ENCODE results near the gene GAB2. TPM values are rescaled to one million over a fixed set of nuclear protein-coding genes. Genes with fewer than 3 reads are reported as not detected.

Gene GAB2
- total and polyA plus RNA-seq, 2 of the 13 experiments (the other 11 are each of a cell fraction or from before 2014, with no cell fraction given): 4.1 to 8.6 TPM

GRCh38 chr11:78179459-78180071 is 238.1 kb downstream of the GAB2 start (continued):
- no peak for TF ChIP-seq DR1 (CRISPR knock-in tag; IDR thresholded peaks at IDR 0.05)
- no peak for TF ChIP-seq ZIK1 (CRISPR knock-in tag; IDR thresholded peaks at IDR 0.05; ENCODE audit: borderline replicate concordance, low read depth)
- TF ChIP-seq HMG20A (CRISPR knock-in tag; IDR thresholded peaks at IDR 0.05; ENCODE audit: borderline replicate concordance): no peak
- TF ChIP-seq ZNF530 (CRISPR knock-in tag; IDR thresholded peaks at IDR 0.05; ENCODE audit: low read depth): no peak
- TF ChIP-seq ZNF768 (CRISPR knock-in tag; IDR thresholded peaks at IDR 0.05): no peak
- TF ChIP-seq SATB2 (CRISPR knock-in tag; IDR thresholded peaks at IDR 0.05): no peak
- TF ChIP-seq THRA (CRISPR knock-in tag; IDR thresholded peaks at IDR 0.05; ENCODE audit: borderline replicate concordance): no peak; the same call in 1 of the 2 replicates
- TF ChIP-seq ZNF496 (CRISPR knock-in tag; IDR thresholded peaks at IDR 0.05; ENCODE audit: insufficient replicate concordance): no peak
- peak; percentile 74; the same call in 1 of the 2 replicates for TF ChIP-seq JUND (CRISPR knock-in tag; IDR thresholded peaks at IDR 0.05)
- no peak for TF ChIP-seq TRIM24 (CRISPR knock-in tag; IDR thresholded peaks at IDR 0.05)
- TF ChIP-seq ZNF263 (CRISPR knock-in tag; IDR thresholded peaks at IDR 0.05): no peak
- no peak for TF ChIP-seq ZNF83 (CRISPR knock-in tag; IDR thresholded peaks at IDR 0.05; ENCODE audit: borderline replicate concordance)
- TF ChIP-seq ZNF563 (CRISPR knock-in tag; IDR thresholded peaks at IDR 0.05): no peak
- no peak for TF ChIP-seq ZNF383 (CRISPR knock-in tag; IDR thresholded peaks at IDR 0.05; ENCODE audit: borderline replicate concordance)
- no peak for TF ChIP-seq ARID5B (CRISPR knock-in tag; IDR thresholded peaks at IDR 0.05)
- no peak for TF ChIP-seq ZNF180 (CRISPR knock-in tag; IDR thresholded peaks at IDR 0.05; ENCODE audit: borderline replicate concordance, low read depth)
- TF ChIP-seq ZNF3 (CRISPR knock-in tag; IDR thresholded peaks at IDR 0.05): no peak
- no peak for TF ChIP-seq NCOR1 (IDR thresholded peaks at IDR 0.05; ENCODE audit: borderline replicate concordance, low read length)
- TF ChIP-seq ZNF143 (CRISPR knock-in tag; IDR thresholded peaks at IDR 0.05): 0 out of 2 replicates have a peak, but pooled peaks have one; percentile 34
- TF ChIP-seq ZBTB20 (CRISPR knock-in tag; IDR thresholded peaks at IDR 0.05; ENCODE audit: borderline replicate concordance, low read depth): no peak
- TF ChIP-seq HDAC6 (IDR thresholded peaks at IDR 0.05; ENCODE audit: low read depth, low read length): no peak
- no peak for TF ChIP-seq LRRFIP1 (CRISPR knock-in tag; conservative IDR thresholded peaks at IDR 0.05)
- 0 out of 2 replicates have a peak, but pooled peaks have one; percentile 10 for TF ChIP-seq STAG1 (CRISPR knock-in tag; IDR thresholded peaks at IDR 0.05)
- TF ChIP-seq EZH2 (conservative IDR thresholded peaks at IDR 0.05; ENCODE audit: low read depth, low read length): no peak
